SK-N-SH treated with all-trans-retinoic acid at 6 μM for 48 hours (cell line): ENCODE data around the gene TMEM170A.

Experiments used
- ATAC-seq: fragments of 200-7000 bp; cut with Tn5 transposase; 3 replicates; pipeline ENCODE4 v1.9.1; 2020; ENCODE audit warnings: mild to moderate bottlenecking, moderate library complexity
- BACH2 ChIP-seq: fragments of 250-450 bp; sonication (Bioruptor Pico); IDR thresholded peaks from 2 replicates; pipeline ENCODE4 v1.9.0; 2021; ENCODE audit warnings: mild to moderate bottlenecking, borderline replicate concordance
- CREB5 ChIP-seq: fragments of 250-450 bp; sonication (Bioruptor Pico); IDR thresholded peaks from 2 replicates; pipeline ENCODE4 v1.5.1; 2020; ENCODE audit warnings: low read depth, mild to moderate bottlenecking, moderate library complexity
- CSDC2 ChIP-seq: fragments of 250-450 bp; sonication (Bioruptor Pico); IDR thresholded peaks from 2 replicates; pipeline ENCODE4 v1.5.0; 2020; ENCODE audit warnings: mild to moderate bottlenecking, moderate library complexity
- CSRNP3 ChIP-seq: fragments of 250-450 bp; sonication (Bioruptor Pico); IDR thresholded peaks from 2 replicates; pipeline ENCODE4 v1.5.1; 2021; ENCODE audit warnings: mild to moderate bottlenecking, moderate library complexity
- GLIS3 ChIP-seq: fragments of 250-450 bp; sonication (Bioruptor Pico); IDR thresholded peaks from 2 replicates; pipeline ENCODE4 v1.5.0; 2020; ENCODE audit warnings: mild to moderate bottlenecking, moderate library complexity
- OSR1 ChIP-seq: fragments of 250-450 bp; sonication (Bioruptor Pico); IDR thresholded peaks from 2 replicates; pipeline ENCODE4 v1.8.0; 2022; ENCODE audit warnings: moderate library complexity, mild to moderate bottlenecking, inconsistent platforms
- POU6F1 ChIP-seq: fragments of 250-450 bp; sonication (Bioruptor Pico); IDR thresholded peaks from 2 replicates; pipeline ENCODE4 v1.8.0; 2021; ENCODE audit warnings: low read depth, mild to moderate bottlenecking, moderate library complexity, borderline replicate concordance
- RARB ChIP-seq: fragments of 250-450 bp; sonication (Bioruptor Pico); IDR thresholded peaks from 2 replicates; pipeline ENCODE4 v1.8.0; 2021; ENCODE audit warnings: mild to moderate bottlenecking, moderate library complexity
- SNAI2 ChIP-seq: fragments of 250-450 bp; sonication (Bioruptor Pico); IDR thresholded peaks from 2 replicates; pipeline ENCODE4 v1.5.0; 2020; ENCODE audit warnings: mild to moderate bottlenecking, moderate library complexity
- TOX ChIP-seq: fragments of 250-450 bp; sonication (Bioruptor Pico); IDR thresholded peaks from 2 replicates; pipeline ENCODE4 v1.8.0; 2021; ENCODE audit warnings: mild to moderate bottlenecking, moderate library complexity, borderline replicate concordance
- TSHZ2 ChIP-seq: fragments of 250-450 bp; sonication (Bioruptor Pico); IDR thresholded peaks from 2 replicates; pipeline ENCODE4 v1.5.0; 2020; ENCODE audit warnings: mild to moderate bottlenecking, moderate library complexity
- ZC3H10 ChIP-seq: fragments of 250-450 bp; sonication (Bioruptor Pico); IDR thresholded peaks from 2 replicates; pipeline ENCODE4 v1.5.1; 2021; ENCODE audit warnings: mild to moderate bottlenecking, moderate library complexity
- ZFP3 ChIP-seq: fragments of 250-450 bp; sonication (Bioruptor Pico); IDR thresholded peaks from 2 replicates; pipeline ENCODE4 v1.5.0; 2020; ENCODE audit warnings: mild to moderate bottlenecking, moderate library complexity
- ZNF565 ChIP-seq: fragments of 450-650 bp; formaldehyde crosslinking; conservative IDR thresholded peaks from 2 replicates; pipeline ENCODE4 v1.5.0; 2020; ENCODE audit warnings: low read depth, mild to moderate bottlenecking, moderate library complexity
- ZNF70 ChIP-seq: fragments of 450-650 bp; formaldehyde crosslinking; IDR thresholded peaks from 2 replicates; pipeline ENCODE4 v1.5.0; 2020; ENCODE audit warnings: mild to moderate bottlenecking, moderate library complexity

Gene TMEM170A

GRCh38 chr16:75503801-75504200 is 39.3 kb upstream of the TMEM170A start (continued):
- TF ChIP-seq TSHZ2 (CRISPR knock-in tag) = no peak
- TF ChIP-seq TOX = no peak

GRCh38 chr16:75502916-75503605 is 38.6 kb upstream of the TMEM170A start:
- no peak for ATAC-seq
- no peak for TF ChIP-seq OSR1 (CRISPR knock-in tag)
- TF ChIP-seq SNAI2 (CRISPR knock-in tag) = no peak
- TF ChIP-seq TSHZ2 (CRISPR knock-in tag) = no peak
- no peak for TF ChIP-seq POU6F1 (CRISPR knock-in tag)
- no peak for TF ChIP-seq BACH2 (CRISPR knock-in tag)
- no peak for TF ChIP-seq GLIS3 (CRISPR knock-in tag)
- no peak for TF ChIP-seq ZC3H10
- TF ChIP-seq TOX = no peak
- TF ChIP-seq RARB = no peak
- no peak for TF ChIP-seq CREB5 (CRISPR knock-in tag)
- no peak for TF ChIP-seq CSDC2 (CRISPR knock-in tag)
- no peak for TF ChIP-seq CSRNP3 (CRISPR knock-in tag)
- no peak for TF ChIP-seq ZNF565
- TF ChIP-seq, all 23 proteins: peak for 0

- peak; percentile 72 for ATAC-seq
These were observed 37.3 kb upstream of the TMEM170A start for GRCh38 chr16:75501820-75502219.

GRCh38 chr16:75501359-75501758 is 36.9 kb upstream of the TMEM170A start:
- TF ChIP-seq ZNF565 (no peak), ZNF70 (CRISPR knock-in tag) (no peak), GLIS3 (CRISPR knock-in tag) (no peak), ZFP3 (CRISPR knock-in tag) (no peak), RARB (no peak), TOX (no peak), SNAI2 (CRISPR knock-in tag) (no peak), OSR1 (CRISPR knock-in tag) (no peak), ZC3H10 (no peak)

GRCh38 chr16:75498605-75499322 is 34.3 kb upstream of the TMEM170A start:
- peak; percentile 67 for ATAC-seq

More at GRCh38 chr16:75501359-75501758, 36.9 kb upstream of the TMEM170A start:
- ATAC-seq = no peak
